ENCODE results near the gene CD160. TPM values are rescaled to one million over a fixed set of nuclear protein-coding genes. Genes with fewer than 3 reads are reported as not detected.

CD160 gene
- total and polyA plus RNA-seq, 2 of the 13 experiments (the other 11 are each of a cell fraction or from before 2014, with no cell fraction given): 0.09 TPM; not detected in 1

DNA sequence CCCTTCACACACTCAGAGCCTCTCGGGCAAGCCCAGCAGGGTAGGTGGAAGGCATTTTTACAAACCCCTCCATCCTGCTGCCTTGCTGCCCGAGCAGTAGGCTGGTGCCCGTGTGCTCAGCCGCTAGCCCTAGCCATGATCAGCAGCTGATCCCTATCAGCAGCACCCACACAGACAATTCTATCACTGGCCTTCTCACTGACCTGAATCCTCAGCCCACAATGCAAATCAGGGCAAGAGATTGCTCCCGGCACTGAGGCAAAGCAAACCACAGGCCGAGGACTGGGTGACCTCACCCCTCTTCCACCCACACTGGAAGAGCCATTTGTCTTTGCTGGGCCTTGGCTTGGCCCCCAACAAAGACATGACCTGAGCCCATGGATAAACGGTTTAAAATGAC, 11.2 kb upstream of the CD160 start (continued):
- TF ChIP-seq, protein P1, sequence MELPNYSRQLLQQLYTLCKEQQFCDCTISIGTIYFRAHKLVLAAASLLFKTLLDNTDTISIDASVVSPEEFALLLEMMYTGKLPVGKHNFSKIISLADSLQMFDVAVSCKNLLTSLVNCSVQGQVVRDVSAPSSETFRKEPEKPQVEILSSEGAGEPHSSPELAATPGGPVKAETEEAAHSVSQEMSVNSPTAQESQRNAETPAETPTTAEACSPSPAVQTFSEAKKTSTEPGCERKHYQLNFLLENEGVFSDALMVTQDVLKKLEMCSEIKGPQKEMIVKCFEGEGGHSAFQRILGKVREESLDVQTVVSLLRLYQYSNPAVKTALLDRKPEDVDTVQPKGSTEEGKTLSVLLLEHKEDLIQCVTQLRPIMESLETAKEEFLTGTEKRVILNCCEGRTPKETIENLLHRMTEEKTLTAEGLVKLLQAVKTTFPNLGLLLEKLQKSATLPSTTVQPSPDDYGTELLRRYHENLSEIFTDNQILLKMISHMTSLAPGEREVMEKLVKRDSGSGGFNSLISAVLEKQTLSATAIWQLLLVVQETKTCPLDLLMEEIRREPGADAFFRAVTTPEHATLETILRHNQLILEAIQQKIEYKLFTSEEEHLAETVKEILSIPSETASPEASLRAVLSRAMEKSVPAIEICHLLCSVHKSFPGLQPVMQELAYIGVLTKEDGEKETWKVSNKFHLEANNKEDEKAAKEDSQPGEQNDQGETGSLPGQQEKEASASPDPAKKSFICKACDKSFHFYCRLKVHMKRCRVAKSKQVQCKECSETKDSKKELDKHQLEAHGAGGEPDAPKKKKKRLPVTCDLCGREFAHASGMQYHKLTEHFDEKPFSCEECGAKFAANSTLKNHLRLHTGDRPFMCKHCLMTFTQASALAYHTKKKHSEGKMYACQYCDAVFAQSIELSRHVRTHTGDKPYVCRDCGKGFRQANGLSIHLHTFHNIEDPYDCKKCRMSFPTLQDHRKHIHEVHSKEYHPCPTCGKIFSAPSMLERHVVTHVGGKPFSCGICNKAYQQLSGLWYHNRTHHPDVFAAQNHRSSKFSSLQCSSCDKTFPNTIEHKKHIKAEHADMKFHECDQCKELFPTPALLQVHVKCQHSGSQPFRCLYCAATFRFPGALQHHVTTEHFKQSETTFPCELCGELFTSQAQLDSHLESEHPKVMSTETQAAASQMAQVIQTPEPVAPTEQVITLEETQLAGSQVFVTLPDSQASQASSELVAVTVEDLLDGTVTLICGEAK (IDR thresholded peaks at IDR 0.05): no peak
- TF ChIP-seq, protein P1 (CRISPR knock-in tag; IDR thresholded peaks at IDR 0.05): no peak
- no peak for TF ChIP-seq KLF15 (CRISPR knock-in tag; IDR thresholded peaks at IDR 0.05; ENCODE audit: borderline replicate concordance)
- TF ChIP-seq NR2F2 (IDR thresholded peaks at IDR 0.05; ENCODE audit: borderline replicate concordance, low read depth): no peak
- no peak for TF ChIP-seq ZNF781 (CRISPR knock-in tag; IDR thresholded peaks at IDR 0.05; ENCODE audit: borderline replicate concordance, not compliant biosample characterization)
- no peak for TF ChIP-seq NR1H2 (CRISPR knock-in tag; IDR thresholded peaks at IDR 0.05; ENCODE audit: borderline replicate concordance, low read depth)
- no peak for TF ChIP-seq RXRB (CRISPR knock-in tag; IDR thresholded peaks at IDR 0.05; ENCODE audit: borderline replicate concordance)
- TF ChIP-seq, protein P2, sequence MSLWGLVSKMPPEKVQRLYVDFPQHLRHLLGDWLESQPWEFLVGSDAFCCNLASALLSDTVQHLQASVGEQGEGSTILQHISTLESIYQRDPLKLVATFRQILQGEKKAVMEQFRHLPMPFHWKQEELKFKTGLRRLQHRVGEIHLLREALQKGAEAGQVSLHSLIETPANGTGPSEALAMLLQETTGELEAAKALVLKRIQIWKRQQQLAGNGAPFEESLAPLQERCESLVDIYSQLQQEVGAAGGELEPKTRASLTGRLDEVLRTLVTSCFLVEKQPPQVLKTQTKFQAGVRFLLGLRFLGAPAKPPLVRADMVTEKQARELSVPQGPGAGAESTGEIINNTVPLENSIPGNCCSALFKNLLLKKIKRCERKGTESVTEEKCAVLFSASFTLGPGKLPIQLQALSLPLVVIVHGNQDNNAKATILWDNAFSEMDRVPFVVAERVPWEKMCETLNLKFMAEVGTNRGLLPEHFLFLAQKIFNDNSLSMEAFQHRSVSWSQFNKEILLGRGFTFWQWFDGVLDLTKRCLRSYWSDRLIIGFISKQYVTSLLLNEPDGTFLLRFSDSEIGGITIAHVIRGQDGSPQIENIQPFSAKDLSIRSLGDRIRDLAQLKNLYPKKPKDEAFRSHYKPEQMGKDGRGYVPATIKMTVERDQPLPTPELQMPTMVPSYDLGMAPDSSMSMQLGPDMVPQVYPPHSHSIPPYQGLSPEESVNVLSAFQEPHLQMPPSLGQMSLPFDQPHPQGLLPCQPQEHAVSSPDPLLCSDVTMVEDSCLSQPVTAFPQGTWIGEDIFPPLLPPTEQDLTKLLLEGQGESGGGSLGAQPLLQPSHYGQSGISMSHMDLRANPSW (CRISPR knock-in tag; IDR thresholded peaks at IDR 0.05; ENCODE audit: borderline replicate concordance): no peak
- TF ChIP-seq SALL1 (CRISPR knock-in tag; IDR thresholded peaks at IDR 0.05): 0 out of 2 replicates have a peak, but pooled peaks have one; percentile 18
- no peak for TF ChIP-seq ZNF44 (CRISPR knock-in tag; IDR thresholded peaks at IDR 0.05)
- TF ChIP-seq ZMYM4 (CRISPR knock-in tag; IDR thresholded peaks at IDR 0.05): no peak
- TF ChIP-seq ZNF296 (CRISPR knock-in tag; conservative IDR thresholded peaks at IDR 0.05): no peak
- TF ChIP-seq, protein P3, sequence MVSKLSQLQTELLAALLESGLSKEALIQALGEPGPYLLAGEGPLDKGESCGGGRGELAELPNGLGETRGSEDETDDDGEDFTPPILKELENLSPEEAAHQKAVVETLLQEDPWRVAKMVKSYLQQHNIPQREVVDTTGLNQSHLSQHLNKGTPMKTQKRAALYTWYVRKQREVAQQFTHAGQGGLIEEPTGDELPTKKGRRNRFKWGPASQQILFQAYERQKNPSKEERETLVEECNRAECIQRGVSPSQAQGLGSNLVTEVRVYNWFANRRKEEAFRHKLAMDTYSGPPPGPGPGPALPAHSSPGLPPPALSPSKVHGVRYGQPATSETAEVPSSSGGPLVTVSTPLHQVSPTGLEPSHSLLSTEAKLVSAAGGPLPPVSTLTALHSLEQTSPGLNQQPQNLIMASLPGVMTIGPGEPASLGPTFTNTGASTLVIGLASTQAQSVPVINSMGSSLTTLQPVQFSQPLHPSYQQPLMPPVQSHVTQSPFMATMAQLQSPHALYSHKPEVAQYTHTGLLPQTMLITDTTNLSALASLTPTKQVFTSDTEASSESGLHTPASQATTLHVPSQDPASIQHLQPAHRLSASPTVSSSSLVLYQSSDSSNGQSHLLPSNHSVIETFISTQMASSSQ (IDR thresholded peaks at IDR 0.05; ENCODE audit: low read depth): no peak
- TF ChIP-seq, protein P3 (CRISPR knock-in tag; IDR thresholded peaks at IDR 0.05; ENCODE audit: borderline replicate concordance): 0 out of 2 replicates have a peak, but pooled peaks have one; percentile 36
